Stimulated activated CD4-positive, alpha-beta T cell treated with anti-CD3 and anti-CD28 coated beads, Interleukin-12 subunit alpha, Interleukin-12 subunit beta, amount 100 ng/mL, for 4 hours (primary cell): ENCODE results near the gene OSBPL3.

Source experiments
- DNase-seq: peaks from one replicate; pipeline ENCODE4 v3.0.0-alpha.2; 2020

Gene OSBPL3

GRCh38 chr7:24952464-24952863 is 27.5 kb downstream of the OSBPL3 start:
- no peak for DNase-seq

GRCh38 chr7:24951441-24951980 is 28.5 kb downstream of the OSBPL3 start:
- no peak for DNase-seq

- DNase-seq: no peak
These were observed 30.1 kb downstream of the OSBPL3 start for GRCh38 chr7:24949884-24950283.

- no peak for DNase-seq
These were observed 31.2 kb downstream of the OSBPL3 start for GRCh38 chr7:24948739-24949138.

- no peak for DNase-seq
These were observed 33.5 kb downstream of the OSBPL3 start for GRCh38 chr7:24946467-24946866.

GRCh38 chr7:24945899-24946298 is 34.1 kb downstream of the OSBPL3 start:
- no peak for DNase-seq

GRCh38 chr7:24943096-24943948 is 36.7 kb downstream of the OSBPL3 start:
- no peak for DNase-seq

GRCh38 chr7:24942226-24942625 is 37.8 kb downstream of the OSBPL3 start:
- DNase-seq: no peak

- no peak for DNase-seq
These were observed 40.6 kb downstream of the OSBPL3 start for GRCh38 chr7:24939416-24939815.

- no peak for DNase-seq
These were observed 43.7 kb downstream of the OSBPL3 start for GRCh38 chr7:24936121-24936824.

GRCh38 chr7:24933298-24933697 is 46.7 kb downstream of the OSBPL3 start:
- no peak for DNase-seq

GRCh38 chr7:24932815-24933214 is 47.2 kb downstream of the OSBPL3 start:
- DNase-seq: no peak

GRCh38 chr7:24932389-24932788 is 47.6 kb downstream of the OSBPL3 start:
- DNase-seq: no peak

- no peak for DNase-seq
These were observed 48.1 kb downstream of the OSBPL3 start for GRCh38 chr7:24931844-24932243.

- DNase-seq: no peak
These were observed 49.1 kb downstream of the OSBPL3 start for GRCh38 chr7:24930856-24931255.

- DNase-seq: no peak
These were observed 53.1 kb downstream of the OSBPL3 start for GRCh38 chr7:24926623-24927524.

- DNase-seq: no peak
These were observed 55.6 kb downstream of the OSBPL3 start for GRCh38 chr7:24924375-24924774.

- no peak for DNase-seq
These were observed 56.7 kb downstream of the OSBPL3 start for GRCh38 chr7:24923172-24923865.

GRCh38 chr7:24922099-24922773 is 57.7 kb downstream of the OSBPL3 start:
- DNase-seq: no peak

GRCh38 chr7:24921362-24921679 is 58.7 kb downstream of the OSBPL3 start:
- no peak for DNase-seq

GRCh38 chr7:24920451-24921361 is 59.3 kb downstream of the OSBPL3 start:
- no peak for DNase-seq
